ENCODE measurements around the gene MST1R. TPM values are rescaled to one million over a fixed set of nuclear protein-coding genes. Genes with fewer than 3 reads are reported as not detected.
A peak's percentile ranks its signal among the peaks of the same experiment; 100 is the strongest.

MST1R gene
- polyA plus RNA-seq, 1 donor (not counting 4 experiments of a cell fraction or from before 2014, with no cell fraction given): 106 TPM

GRCh38 chr3:49902511-49903345, 945 bp downstream of the MST1R start:
- peak overlapping the region; percentile 97 for H3K27ac ChIP-seq (ENCODE audit: control insufficient read depth, insufficient read depth, low read length)
- FAIRE-seq (peak; percentile 20), DNase-seq (ENCODE audit: low read depth, low spot score) (no peak)
- dilution Hi-C loops (cut with MboI; ENCODE audit: extremely low pct_ligation_motif_present, low sequenced_read_pairs): no loop called here
- H3K4me3 ChIP-seq (ENCODE audit: control insufficient read depth in 2 of 3, extremely low read depth in 1 of 3, insufficient read depth in 2 of 3, low read depth in 1 of 3, low read length in 3 of 3): peak overlapping the region; percentile 69 to 84 (median 81)
- peaks cover 5% of the 10 kb centered on the region for H3K9me1 ChIP-seq (ENCODE audit: control insufficient read depth, extremely low read depth, insufficient read depth, low read length)
- H3K4me2 ChIP-seq (ENCODE audit: control insufficient read depth, extremely low read depth, insufficient read depth, low read depth, low read length): peak overlapping the region; percentile 93
- H4K20me1 ChIP-seq (ENCODE audit: control insufficient read depth, extremely low read depth, insufficient read depth, low read length): no peaks in the 10 kb centered on the region
- no peak overlapping the region for H2AFZ ChIP-seq (ENCODE audit: control insufficient read depth, low read length)
- no peaks in the 10 kb centered on the region for H3K27me3 ChIP-seq (ENCODE audit: control insufficient read depth, extremely low read depth, insufficient read depth, low read length)
- peaks cover 45% of the 10 kb centered on the region for H3K4me1 ChIP-seq (ENCODE audit: control insufficient read depth, extremely low read depth, insufficient read depth, low read length)
- peaks cover 56% of the 10 kb centered on the region for H3K79me2 ChIP-seq (ENCODE audit: control insufficient read depth, insufficient read depth, low read length)
- H3K9me3 ChIP-seq (ENCODE audit: control insufficient read depth, low read depth, low read length): no peaks in the 10 kb centered on the region
- peak overlapping the region; percentile 86 for H3K9ac ChIP-seq (ENCODE audit: control insufficient read depth, extremely low read depth, insufficient read depth, low read length)
- peaks cover 9 to 20% of the 10 kb centered on the region in 2 experiments for H3K36me3 ChIP-seq (ENCODE audit: control insufficient read depth in 2 of 2, extremely low read depth in 1 of 2, insufficient read depth in 2 of 2, low read length in 2 of 2)
- TF ChIP-seq CTCF (optimal IDR thresholded peaks at IDR 0.05 in 1 of 3, IDR thresholded peaks at IDR 0.05 in 1 of 3, conservative IDR thresholded peaks at IDR 0.05 in 1 of 3; ENCODE audit: extremely low read depth in 1 of 3, insufficient read depth in 2 of 3, low read length in 3 of 3) (no peak), EZH2 (IDR thresholded peaks at IDR 0.05; ENCODE audit: low read length) (no peak)

GRCh38 chr3:49901366-49902339, 2.0 kb downstream of the MST1R start:
- Histone ChIP-seq H3K4me2 (ENCODE audit: control insufficient read depth, extremely low read depth, insufficient read depth, low read depth, low read length) (peak overlapping the region; percentile 93), H3K9me1 (ENCODE audit: control insufficient read depth, extremely low read depth, insufficient read depth, low read length) (peaks cover 5% of the 10 kb centered on the region), H3K79me2 (ENCODE audit: control insufficient read depth, insufficient read depth, low read length) (peaks cover 66% of the 10 kb centered on the region), H3K9ac (ENCODE audit: control insufficient read depth, extremely low read depth, insufficient read depth, low read length) (peak overlapping the region; percentile 86), H3K27ac (ENCODE audit: control insufficient read depth, insufficient read depth, low read length) (peak overlapping the region; percentile 97), H4K20me1 (ENCODE audit: control insufficient read depth, extremely low read depth, insufficient read depth, low read length) (no peaks in the 10 kb centered on the region), H3K4me3 (ENCODE audit: control insufficient read depth in 2 of 3, extremely low read depth in 1 of 3, insufficient read depth in 2 of 3, low read depth in 1 of 3, low read length in 3 of 3) (peak overlapping the region; percentile 69 to 84 (median 81)), H3K9me3 (ENCODE audit: control insufficient read depth, low read depth, low read length) (no peaks in the 10 kb centered on the region), H3K27me3 (ENCODE audit: control insufficient read depth, extremely low read depth, insufficient read depth, low read length) (no peaks in the 10 kb centered on the region), H3K36me3 (ENCODE audit: control insufficient read depth in 2 of 2, extremely low read depth in 1 of 2, insufficient read depth in 2 of 2, low read length in 2 of 2) (peaks cover 20 to 31% of the 10 kb centered on the region in 2 experiments), H2AFZ (ENCODE audit: control insufficient read depth, low read length) (no peak overlapping the region), H3K4me1 (ENCODE audit: control insufficient read depth, extremely low read depth, insufficient read depth, low read length) (peaks cover 44% of the 10 kb centered on the region)
- no peak for DNase-seq (ENCODE audit: low read depth, low spot score)
- dilution Hi-C loops (cut with MboI; ENCODE audit: extremely low pct_ligation_motif_present, low sequenced_read_pairs): no loop called here
- peak; percentile 39 for FAIRE-seq
- TF ChIP-seq EZH2 (IDR thresholded peaks at IDR 0.05; ENCODE audit: low read length) (no peak), CTCF (optimal IDR thresholded peaks at IDR 0.05 in 1 of 3, IDR thresholded peaks at IDR 0.05 in 1 of 3, conservative IDR thresholded peaks at IDR 0.05 in 1 of 3; ENCODE audit: extremely low read depth in 1 of 3, insufficient read depth in 2 of 3, low read length in 3 of 3) (no peak)

Data from keratinocyte (primary cell).